Astrocyte of the spinal cord (primary cell): Measurements from ENCODE around the gene CCN5.
"Not testable (repeated sequence)": the region's sequence is repeated elsewhere in the genome, so short reads cannot be mapped to it uniquely, and the experiment has no call there.

Experiments used
- DNase-seq: peaks from one replicate; pipeline ENCODE4 v3.0.0; 2011; ENCODE audit warnings: low read depth, low spot score
- H3K4me3 ChIP-seq: 2 replicates; pipeline ENCODE4 v1.5.1; 2011; ENCODE audit warnings: low read depth, mild to moderate bottlenecking, low read length, moderate library complexity
- CTCF ChIP-seq: IDR thresholded peaks from 2 replicates; pipeline ENCODE4 v1.5.1; 2012; ENCODE audit warnings: low read depth, mild to moderate bottlenecking, low read length, inconsistent platforms
- in situ Hi-C: cut with HindIII; loops from 2 replicates; pipeline ENCODE4 v1.10.0; 2017; ENCODE audit warnings: low sequenced_read_pairs

Gene CCN5

GRCh38 chr20:44714701-44715498, at the start of gene CCN5:
Gene CCN5, plus strand, starts transcription at chr20:44715369. Its CDS starts 22 bp downstream, at chr20:44715391.
- no peak within 1 kb of the TSS for H3K4me3 ChIP-seq
- no peak for TF ChIP-seq CTCF
- in situ Hi-C loops, result no loop called here
- DNase-seq, result peak; percentile 84

- in situ Hi-C loops, result no loop called here
- no peak for TF ChIP-seq CTCF
- DNase-seq, result no peak
- H3K4me3 ChIP-seq, result no peak overlapping the region
These were observed 49.1 kb upstream of the CCN5 start for GRCh38 chr20:44666066-44666465.

GRCh38 chr20:44670851-44671250, 44.3 kb upstream of the CCN5 start:
- in situ Hi-C loops, DNase-seq, H3K4me3 ChIP-seq: not testable (repeated sequence)

- DNase-seq, in situ Hi-C loops, H3K4me3 ChIP-seq: not testable (repeated sequence)
These were observed 43.6 kb upstream of the CCN5 start for GRCh38 chr20:44671541-44671940.

GRCh38 chr20:44672318-44672902, 42.8 kb upstream of the CCN5 start:
- H3K4me3 ChIP-seq, DNase-seq, in situ Hi-C loops: not testable (repeated sequence)

- in situ Hi-C loops, result no loop called here
- no peak for TF ChIP-seq CTCF
- no peak overlapping the region for H3K4me3 ChIP-seq
- DNase-seq, result no peak
These were observed 36.9 kb upstream of the CCN5 start for GRCh38 chr20:44678242-44678641.

GRCh38 chr20:44678990-44679611, 36.1 kb upstream of the CCN5 start:
- no peak for DNase-seq
- in situ Hi-C loops, result no loop called here
- no peak for TF ChIP-seq CTCF
- no peak overlapping the region for H3K4me3 ChIP-seq
